ENCODE results near the gene AACS.

The AACS gene

GRCh38 chr12:125135906-125136305, 70.7 kb downstream of the AACS start:
- TF ChIP-seq ZBTB21 (tag by site-specific recombination; IDR thresholded peaks at IDR 0.05) (no peak), ZNF785 (tag by site-specific recombination; IDR thresholded peaks at IDR 0.05) (no peak), ZNF223 (tag by site-specific recombination; IDR thresholded peaks at IDR 0.05) (no peak), ZNF837 (tag by site-specific recombination; IDR thresholded peaks at IDR 0.05) (no peak), ZNF510 (tag by site-specific recombination; IDR thresholded peaks at IDR 0.05; ENCODE audit: insufficient replicate concordance) (no peak), ZNF174 (tag by site-specific recombination; IDR thresholded peaks at IDR 0.05) (no peak), ZNF707 (tag by site-specific recombination; IDR thresholded peaks at IDR 0.05) (no peak), ZNF629 (tag by site-specific recombination; IDR thresholded peaks at IDR 0.05) (no peak), ZNF610 (tag by site-specific recombination; IDR thresholded peaks at IDR 0.05; ENCODE audit: borderline replicate concordance) (no peak), ZNF777 (tag by site-specific recombination; IDR thresholded peaks at IDR 0.05; ENCODE audit: borderline replicate concordance) (no peak), ZNF473 (tag by site-specific recombination; IDR thresholded peaks at IDR 0.05) (no peak)
- H3K36me3 ChIP-seq (ENCODE audit: control insufficient read depth in 2 of 2, insufficient read depth in 1 of 2, low read length in 2 of 2): peaks cover 0 to 22% of the 10 kb centered on the region in 2 experiments; a peak in 2 of 3 replicates
- H3K4me1 ChIP-seq (ENCODE audit: control insufficient read depth, insufficient read depth, low read length): no peaks in the 10 kb centered on the region
- no peak overlapping the region for H3K27ac ChIP-seq (ENCODE audit: extremely low read depth, low read depth, low read length)
- H3K9me3 ChIP-seq (ENCODE audit: control insufficient read depth, insufficient read depth, low read depth, low read length): no peaks in the 10 kb centered on the region
- POLR2A ChIA-PET: no interaction called here
- H3K4me3 ChIP-seq (ENCODE audit: low read depth, low read length): no peak overlapping the region
- CTCF ChIA-PET: no interaction called here

GRCh38 chr12:125136702-125137101, 71.5 kb downstream of the AACS start:
- H3K36me3 ChIP-seq (ENCODE audit: control insufficient read depth in 2 of 2, insufficient read depth in 1 of 2, low read length in 2 of 2): peaks cover 0 to 22% of the 10 kb centered on the region in 2 experiments; a peak in 2 of 3 replicates
- TF ChIP-seq ZNF791 (tag by site-specific recombination; IDR thresholded peaks at IDR 0.05) (no peak), ZNF157 (tag by site-specific recombination; IDR thresholded peaks at IDR 0.05) (no peak), ZNF529 (tag by site-specific recombination; IDR thresholded peaks at IDR 0.05; ENCODE audit: insufficient replicate concordance) (no peak), ZFHX2 (tag by site-specific recombination; conservative IDR thresholded peaks at IDR 0.05) (no peak), ZBTB49 (tag by site-specific recombination; IDR thresholded peaks at IDR 0.05; ENCODE audit: low read depth) (no peak), ZNF837 (tag by site-specific recombination; IDR thresholded peaks at IDR 0.05) (no peak), ZNF18 (tag by site-specific recombination; IDR thresholded peaks at IDR 0.05) (no peak), ZNF747 (tag by site-specific recombination; IDR thresholded peaks at IDR 0.05) (no peak), PRDM1 (tag by site-specific recombination; IDR thresholded peaks at IDR 0.05) (no peak), ZNF266 (tag by site-specific recombination; IDR thresholded peaks at IDR 0.05; ENCODE audit: low read depth) (no peak), CTCF (tag by site-specific recombination; IDR thresholded peaks at IDR 0.05) (no peak), ZNF501 (tag by site-specific recombination; IDR thresholded peaks at IDR 0.05) (no peak), BCL11A (tag by site-specific recombination; IDR thresholded peaks at IDR 0.05; ENCODE audit: low read depth) (no peak), ZNF10 (tag by site-specific recombination; IDR thresholded peaks at IDR 0.05) (no peak), ZNF16 (tag by site-specific recombination; IDR thresholded peaks at IDR 0.05; ENCODE audit: low read depth) (no peak), SCRT2 (tag by site-specific recombination; IDR thresholded peaks at IDR 0.05) (no peak), ZNF26 (tag by site-specific recombination; IDR thresholded peaks at IDR 0.05) (no peak), WT1 (tag by site-specific recombination; IDR thresholded peaks at IDR 0.05) (no peak)
- CTCF ChIA-PET: no interaction called here
- H3K9me3 ChIP-seq (ENCODE audit: control insufficient read depth, insufficient read depth, low read depth, low read length): no peaks in the 10 kb centered on the region
- no peak overlapping the region for H3K27ac ChIP-seq (ENCODE audit: extremely low read depth, low read depth, low read length)
- H3K4me3 ChIP-seq (ENCODE audit: low read depth, low read length): no peak overlapping the region
- H3K4me1 ChIP-seq (ENCODE audit: control insufficient read depth, insufficient read depth, low read length): no peaks in the 10 kb centered on the region
- POLR2A ChIA-PET: no interaction called here
